Epithelial cell of esophagus (primary cell): ENCODE data around the gene MYCBP2.
A peak's percentile ranks its signal among the peaks of the same experiment; 100 is the strongest.
"Not testable (repeated sequence)": the region's sequence is repeated elsewhere in the genome, so short reads cannot be mapped to it uniquely, and the experiment has no call there.

Experiments used
- DNase-seq: peaks from one replicate; pipeline ENCODE4 v3.0.0; 2010; ENCODE audit warnings: low read depth
- H3K4me3 ChIP-seq: 2 replicates; pipeline ENCODE4 v1.5.1; 2011; ENCODE audit warnings: mild to moderate bottlenecking, low read length, control low read depth
- CTCF ChIP-seq: IDR thresholded peaks from 2 replicates; pipeline ENCODE4 v1.5.1; 2011; ENCODE audit warnings: low read depth, mild to moderate bottlenecking, low read length, control low read depth, inconsistent platforms; ENCODE audit not compliant: insufficient read depth; ENCODE audit errors: missing control alignments

The MYCBP2 gene

GRCh38 chr13:77350811-77351210 is 23.9 kb upstream of the MYCBP2 start:
- TF ChIP-seq CTCF = no peak
- DNase-seq = no peak
- no peak overlapping the region for H3K4me3 ChIP-seq

GRCh38 chr13:77349365-77349764 is 22.5 kb upstream of the MYCBP2 start:
- no peak overlapping the region for H3K4me3 ChIP-seq
- no peak for DNase-seq
- TF ChIP-seq CTCF = no peak

GRCh38 chr13:77347351-77347750 is 20.5 kb upstream of the MYCBP2 start:
- not testable (repeated sequence) for DNase-seq, H3K4me3 ChIP-seq

GRCh38 chr13:77345150-77345780 is 18.4 kb upstream of the MYCBP2 start:
- TF ChIP-seq CTCF = no peak
- H3K4me3 ChIP-seq = no peak overlapping the region
- no peak for DNase-seq

- no peak overlapping the region for H3K4me3 ChIP-seq
- TF ChIP-seq CTCF = no peak
- no peak for DNase-seq
These were observed 16.9 kb upstream of the MYCBP2 start for GRCh38 chr13:77343841-77344240.

- no peak overlapping the region for H3K4me3 ChIP-seq
These were observed 12.5 kb upstream of the MYCBP2 start for GRCh38 chr13:77339408-77339807.

GRCh38 chr13:77338961-77339401 is 12.1 kb upstream of the MYCBP2 start:
- DNase-seq = peak; percentile 27
- no peak overlapping the region for H3K4me3 ChIP-seq
- no peak for TF ChIP-seq CTCF

More at GRCh38 chr13:77339408-77339807, 12.5 kb upstream of the MYCBP2 start:
- DNase-seq = no peak
- TF ChIP-seq CTCF = no peak
